Loucy (cell line): ENCODE results near the gene CERS5.

Experiments
- H2AFZ ChIP-seq: fragments of 200-600 bp; sonication (generic); 2 replicates; pipeline ENCODE4 v1.6.0; 2016; ENCODE audit warnings: antibody characterized with exemption, mild to moderate bottlenecking, low read length, moderate library complexity
- H3F3A ChIP-seq: fragments of 200-600 bp; 2 replicates; pipeline ENCODE4 v1.6.0; 2016; ENCODE audit warnings: antibody characterized with exemption, low read depth, mild to moderate bottlenecking
- H3K27me3 ChIP-seq: fragments of 200-600 bp; sonication (generic); 2 replicates; pipeline ENCODE4 v1.6.1; 2014; ENCODE audit warnings: low read length, mild to moderate bottlenecking; ENCODE audit not compliant: insufficient read depth, poor library complexity, severe bottlenecking
- H3K36me3 ChIP-seq: fragments of 200-600 bp; sonication (generic); 2 replicates; pipeline ENCODE4 v1.6.1; 2016; ENCODE audit warnings: low read length; ENCODE audit not compliant: insufficient read depth
- H3K4me1 ChIP-seq: fragments of 200-600 bp; sonication (generic); 2 replicates; pipeline ENCODE4 v1.5.1; 2014; ENCODE audit warnings: low read length, mild to moderate bottlenecking; ENCODE audit not compliant: insufficient read depth, poor library complexity, severe bottlenecking
- H3K4me2 ChIP-seq: fragments of 200-600 bp; sonication (generic); 2 replicates; pipeline ENCODE4 v1.6.0; 2014; ENCODE audit warnings: antibody characterized with exemption, low read length, low read depth, mild to moderate bottlenecking; ENCODE audit not compliant: poor library complexity, severe bottlenecking
- H3K4me3 ChIP-seq: fragments of 200-600 bp; sonication (generic); 2 replicates; pipeline ENCODE4 v1.5.1; 2014; ENCODE audit warnings: low read length, mild to moderate bottlenecking, mixed read lengths; ENCODE audit not compliant: poor library complexity, severe bottlenecking
- H3K79me2 ChIP-seq: fragments of 200-600 bp; sonication (generic); 2 replicates; pipeline ENCODE4 v1.6.1; 2014; ENCODE audit warnings: low read length; ENCODE audit not compliant: insufficient read depth
- H3K9ac ChIP-seq: fragments of 200-600 bp; sonication (generic); 2 replicates; pipeline ENCODE4 v1.6.0; 2014; ENCODE audit warnings: mild to moderate bottlenecking, low read depth, low read length, moderate library complexity; ENCODE audit not compliant: poor library complexity, severe bottlenecking
- H3K9me2 ChIP-seq: fragments of 200-600 bp; sonication (generic); replicated peaks from 2 replicates; pipeline ENCODE4 v1.6.1; 2016; ENCODE audit warnings: low read depth, low read length, mixed read lengths
- H3K9me3 ChIP-seq: fragments of 200-600 bp; sonication (generic); 2 replicates; pipeline ENCODE4 v1.6.1; 2014; ENCODE audit warnings: mild to moderate bottlenecking, antibody characterized with exemption, low read length, low read depth; ENCODE audit not compliant: insufficient read depth
- H4K20me1 ChIP-seq: fragments of 200-600 bp; sonication (generic); 2 replicates; pipeline ENCODE4 v1.6.0; 2014; ENCODE audit warnings: antibody characterized with exemption, low read length, mild to moderate bottlenecking; ENCODE audit not compliant: insufficient read depth, poor library complexity, severe bottlenecking
- EZH2phosphoT487 ChIP-seq: fragments of 200-600 bp; IDR thresholded peaks from 2 replicates; pipeline ENCODE4 v1.6.1; 2018; ENCODE audit warnings: antibody characterized with exemption, mild to moderate bottlenecking, moderate library complexity, borderline replicate concordance
- TF ChIP-seq, protein P1 (sequence below): fragments of 200-600 bp; sonication (generic); conservative IDR thresholded peaks from 2 replicates; pipeline ENCODE4 v1.5.1; 2014; ENCODE audit warnings: mild to moderate bottlenecking, antibody characterized with exemption, low read length

Gene CERS5

GRCh38 chr12:50201987-50202521 lies 34.9 kb upstream of the CERS5 start:
- no peaks in the 10 kb centered on the region for H4K20me1 ChIP-seq
- H3K9ac ChIP-seq: no peak overlapping the region
- TF ChIP-seq, protein P1, sequence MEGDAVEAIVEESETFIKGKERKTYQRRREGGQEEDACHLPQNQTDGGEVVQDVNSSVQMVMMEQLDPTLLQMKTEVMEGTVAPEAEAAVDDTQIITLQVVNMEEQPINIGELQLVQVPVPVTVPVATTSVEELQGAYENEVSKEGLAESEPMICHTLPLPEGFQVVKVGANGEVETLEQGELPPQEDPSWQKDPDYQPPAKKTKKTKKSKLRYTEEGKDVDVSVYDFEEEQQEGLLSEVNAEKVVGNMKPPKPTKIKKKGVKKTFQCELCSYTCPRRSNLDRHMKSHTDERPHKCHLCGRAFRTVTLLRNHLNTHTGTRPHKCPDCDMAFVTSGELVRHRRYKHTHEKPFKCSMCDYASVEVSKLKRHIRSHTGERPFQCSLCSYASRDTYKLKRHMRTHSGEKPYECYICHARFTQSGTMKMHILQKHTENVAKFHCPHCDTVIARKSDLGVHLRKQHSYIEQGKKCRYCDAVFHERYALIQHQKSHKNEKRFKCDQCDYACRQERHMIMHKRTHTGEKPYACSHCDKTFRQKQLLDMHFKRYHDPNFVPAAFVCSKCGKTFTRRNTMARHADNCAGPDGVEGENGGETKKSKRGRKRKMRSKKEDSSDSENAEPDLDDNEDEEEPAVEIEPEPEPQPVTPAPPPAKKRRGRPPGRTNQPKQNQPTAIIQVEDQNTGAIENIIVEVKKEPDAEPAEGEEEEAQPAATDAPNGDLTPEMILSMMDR: no peak
- TF ChIP-seq EZH2phosphoT487: no peak
- no peak overlapping the region for H3K4me2 ChIP-seq
- H3K4me1 ChIP-seq: peaks cover 9% of the 10 kb centered on the region
- H3K27me3 ChIP-seq: no peaks in the 10 kb centered on the region
- H3K9me2 ChIP-seq: no peaks in the 10 kb centered on the region
- H3K4me3 ChIP-seq: no peak overlapping the region
- no peak overlapping the region for H2AFZ ChIP-seq
- H3K9me3 ChIP-seq: no peaks in the 10 kb centered on the region
- H3F3A ChIP-seq: no peaks in the 10 kb centered on the region
- peaks cover 19% of the 10 kb centered on the region; the same call in 1 of the 2 replicates for H3K36me3 ChIP-seq
- H3K79me2 ChIP-seq: no peaks in the 10 kb centered on the region

DNA sequence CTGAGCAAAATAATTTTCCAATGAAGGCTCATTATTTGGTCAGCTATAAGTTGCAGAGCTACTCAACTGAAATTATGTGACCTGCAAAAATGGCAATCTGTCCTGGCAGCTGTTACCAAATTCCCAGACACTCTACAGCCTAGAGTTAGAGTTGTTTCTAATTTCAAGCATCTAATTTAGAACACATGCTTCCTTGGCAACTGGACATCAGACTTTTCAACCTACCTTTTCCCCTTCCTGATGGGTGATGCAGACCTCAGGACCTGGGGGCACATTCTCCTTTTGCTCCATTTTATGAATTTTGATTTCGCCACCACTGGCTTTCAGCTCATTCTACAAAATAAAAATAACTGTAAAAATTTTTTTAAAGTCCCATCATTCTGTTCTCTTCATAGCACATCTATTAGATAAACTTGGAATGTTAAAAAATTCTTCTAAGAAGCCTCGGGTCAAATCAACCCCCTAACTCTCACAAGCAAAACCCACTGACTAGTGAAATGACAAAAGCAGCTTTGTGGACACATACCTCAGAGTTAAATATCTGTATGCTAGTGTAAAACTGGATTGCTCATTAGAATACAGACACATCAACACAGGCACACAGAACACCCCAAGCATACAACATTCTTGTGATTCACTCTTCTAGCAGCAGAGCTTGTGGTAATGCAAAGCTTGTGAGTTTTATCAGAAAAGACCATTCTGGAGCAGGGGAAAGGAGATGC lies 33.5 kb upstream of the CERS5 start:
- H3K27me3 ChIP-seq: no peaks in the 10 kb centered on the region
- H3K4me3 ChIP-seq: no peak overlapping the region
- H3K4me2 ChIP-seq: no peak overlapping the region
- peaks cover 6% of the 10 kb centered on the region for H3F3A ChIP-seq
- H3K9me2 ChIP-seq: no peaks in the 10 kb centered on the region
- peaks cover 18% of the 10 kb centered on the region; the same call in 1 of the 2 replicates for H3K36me3 ChIP-seq
- no peak overlapping the region for H3K9ac ChIP-seq
- H3K79me2 ChIP-seq: no peaks in the 10 kb centered on the region
- no peak overlapping the region for H2AFZ ChIP-seq
- H3K4me1 ChIP-seq: peaks cover 23% of the 10 kb centered on the region
- no peaks in the 10 kb centered on the region for H4K20me1 ChIP-seq
- H3K9me3 ChIP-seq: no peaks in the 10 kb centered on the region
- TF ChIP-seq, protein P1: no peak

DNA sequence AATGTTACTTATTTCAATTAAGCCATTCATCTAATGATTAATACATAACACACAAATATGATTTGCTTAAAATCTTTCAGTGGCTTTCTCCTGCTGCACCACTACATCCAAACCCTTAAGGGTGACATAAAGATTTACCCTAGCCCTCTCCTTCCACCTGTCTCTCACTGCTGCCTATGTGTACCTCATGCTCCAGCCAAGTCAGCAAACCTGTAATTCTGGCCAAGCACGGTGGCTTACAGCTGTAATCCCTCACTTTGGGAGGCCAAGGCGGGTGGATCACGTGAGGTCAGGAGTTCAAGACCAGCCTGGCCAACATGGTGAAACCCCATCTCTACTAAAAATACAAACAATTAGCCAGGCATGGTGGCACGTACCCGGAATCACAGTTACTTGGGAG lies 31.7 kb upstream of the CERS5 start:
- Histone ChIP-seq H3K36me3 (peaks cover 6% of the 10 kb centered on the region; the same call in 1 of the 2 replicates), H3K4me2 (no peak overlapping the region), H3K9me3 (no peaks in the 10 kb centered on the region), H4K20me1 (no peaks in the 10 kb centered on the region), H3K27me3 (no peaks in the 10 kb centered on the region), H3K9ac (no peak overlapping the region), H3F3A (peaks cover 9% of the 10 kb centered on the region), H2AFZ (no peak overlapping the region), H3K4me1 (peaks cover 32% of the 10 kb centered on the region), H3K79me2 (no peaks in the 10 kb centered on the region), H3K9me2 (no peaks in the 10 kb centered on the region), H3K4me3 (no peak overlapping the region)
- TF ChIP-seq EZH2phosphoT487: no peak
- TF ChIP-seq, protein P1: no peak
